ENCODE measurements around the gene CLDN1. TPM values are rescaled to one million over a fixed set of nuclear protein-coding genes. Genes with fewer than 3 reads are reported as not detected.

The CLDN1 gene
- total and polyA plus RNA-seq, 2 of the 13 experiments (the other 11 are each of a cell fraction or from before 2014, with no cell fraction given), result 42.7 to 51.6 TPM

DNA sequence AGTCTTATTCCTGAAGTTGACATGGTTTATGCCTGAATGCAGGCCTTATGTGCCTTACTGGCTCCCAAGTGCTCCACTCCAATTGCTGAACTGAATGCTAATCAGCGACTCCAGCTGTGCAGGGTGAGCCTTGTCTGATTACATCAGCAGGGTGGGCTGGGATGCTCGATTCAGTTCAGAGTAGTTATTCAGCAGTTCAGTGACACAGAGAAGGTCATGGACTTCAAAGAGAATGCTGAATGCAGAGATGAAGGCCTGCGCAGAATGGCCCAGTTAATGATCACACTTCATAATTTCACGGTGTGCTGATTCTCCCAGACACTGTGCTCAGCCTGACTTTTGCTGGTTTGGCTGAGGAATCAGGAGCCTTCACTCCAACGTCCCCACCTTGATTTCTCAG, 63.6 kb downstream of the CLDN1 start (continued):
- TF ChIP-seq HMG20A (CRISPR knock-in tag; IDR thresholded peaks at IDR 0.05; ENCODE audit: borderline replicate concordance) (peak; percentile 69; the same call in 1 of the 2 replicates), ATM (IDR thresholded peaks at IDR 0.05; ENCODE audit: borderline replicate concordance) (no peak), RAD51 (IDR thresholded peaks at IDR 0.05; ENCODE audit: borderline replicate concordance) (no peak), TEAD3 (CRISPR knock-in tag; optimal IDR thresholded peaks at IDR 0.05; ENCODE audit: borderline replicate concordance) (peak; percentile 39), SOX13 (IDR thresholded peaks at IDR 0.05) (no peak), SOX13 (CRISPR knock-in tag; conservative IDR thresholded peaks at IDR 0.05 in 1 of 2, IDR thresholded peaks at IDR 0.05 in 1 of 2) (peak in 1 of 2 experiments; percentile 65; a peak in 2 of 4 replicates), FOSL2 (CRISPR knock-in tag; IDR thresholded peaks at IDR 0.05) (peak; percentile 75), DNMT3B (CRISPR knock-in tag; conservative IDR thresholded peaks at IDR 0.05) (0 out of 2 replicates have a peak, but pooled peaks have one; percentile 23), ZNF20 (CRISPR knock-in tag; IDR thresholded peaks at IDR 0.05) (no peak), ZBTB7B (CRISPR knock-in tag; IDR thresholded peaks at IDR 0.05) (peak; percentile 79), TMF1 (CRISPR knock-in tag; IDR thresholded peaks at IDR 0.05; ENCODE audit: low read depth) (no peak), RXRB (CRISPR knock-in tag; IDR thresholded peaks at IDR 0.05; ENCODE audit: borderline replicate concordance) (peak; percentile 62; the same call in 1 of the 2 replicates), ZMYM4 (CRISPR knock-in tag; IDR thresholded peaks at IDR 0.05) (peak; percentile 81), ZSCAN25 (CRISPR knock-in tag; IDR thresholded peaks at IDR 0.05) (no peak), ZNF83 (CRISPR knock-in tag; IDR thresholded peaks at IDR 0.05; ENCODE audit: borderline replicate concordance) (no peak), SYNCRIP (IDR thresholded peaks at IDR 0.05; ENCODE audit: insufficient read depth, low read depth, low read length) (no peak), ZSCAN31 (CRISPR knock-in tag; IDR thresholded peaks at IDR 0.05; ENCODE audit: low read depth) (no peak), NFATC3 (CRISPR knock-in tag; IDR thresholded peaks at IDR 0.05) (no peak), FOXA3 (CRISPR knock-in tag; IDR thresholded peaks at IDR 0.05) (peak; percentile 28), SOX5 (CRISPR knock-in tag; IDR thresholded peaks at IDR 0.05; ENCODE audit: borderline replicate concordance) (peak; percentile 58), NR2F6 (IDR thresholded peaks at IDR 0.05) (0 out of 2 replicates have a peak, but pooled peaks have one; percentile 28), NR2F6 (CRISPR knock-in tag; IDR thresholded peaks at IDR 0.05) (peak; percentile 84), HDAC1 (CRISPR knock-in tag; IDR thresholded peaks at IDR 0.05) (0 out of 2 replicates have a peak, but pooled peaks have one; percentile 31)
- TF ChIP-seq, protein P1, sequence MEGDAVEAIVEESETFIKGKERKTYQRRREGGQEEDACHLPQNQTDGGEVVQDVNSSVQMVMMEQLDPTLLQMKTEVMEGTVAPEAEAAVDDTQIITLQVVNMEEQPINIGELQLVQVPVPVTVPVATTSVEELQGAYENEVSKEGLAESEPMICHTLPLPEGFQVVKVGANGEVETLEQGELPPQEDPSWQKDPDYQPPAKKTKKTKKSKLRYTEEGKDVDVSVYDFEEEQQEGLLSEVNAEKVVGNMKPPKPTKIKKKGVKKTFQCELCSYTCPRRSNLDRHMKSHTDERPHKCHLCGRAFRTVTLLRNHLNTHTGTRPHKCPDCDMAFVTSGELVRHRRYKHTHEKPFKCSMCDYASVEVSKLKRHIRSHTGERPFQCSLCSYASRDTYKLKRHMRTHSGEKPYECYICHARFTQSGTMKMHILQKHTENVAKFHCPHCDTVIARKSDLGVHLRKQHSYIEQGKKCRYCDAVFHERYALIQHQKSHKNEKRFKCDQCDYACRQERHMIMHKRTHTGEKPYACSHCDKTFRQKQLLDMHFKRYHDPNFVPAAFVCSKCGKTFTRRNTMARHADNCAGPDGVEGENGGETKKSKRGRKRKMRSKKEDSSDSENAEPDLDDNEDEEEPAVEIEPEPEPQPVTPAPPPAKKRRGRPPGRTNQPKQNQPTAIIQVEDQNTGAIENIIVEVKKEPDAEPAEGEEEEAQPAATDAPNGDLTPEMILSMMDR (CRISPR knock-in tag; IDR thresholded peaks at IDR 0.05), result 0 out of 2 replicates have a peak, but pooled peaks have one; percentile 7
- TF ChIP-seq, protein P2, sequence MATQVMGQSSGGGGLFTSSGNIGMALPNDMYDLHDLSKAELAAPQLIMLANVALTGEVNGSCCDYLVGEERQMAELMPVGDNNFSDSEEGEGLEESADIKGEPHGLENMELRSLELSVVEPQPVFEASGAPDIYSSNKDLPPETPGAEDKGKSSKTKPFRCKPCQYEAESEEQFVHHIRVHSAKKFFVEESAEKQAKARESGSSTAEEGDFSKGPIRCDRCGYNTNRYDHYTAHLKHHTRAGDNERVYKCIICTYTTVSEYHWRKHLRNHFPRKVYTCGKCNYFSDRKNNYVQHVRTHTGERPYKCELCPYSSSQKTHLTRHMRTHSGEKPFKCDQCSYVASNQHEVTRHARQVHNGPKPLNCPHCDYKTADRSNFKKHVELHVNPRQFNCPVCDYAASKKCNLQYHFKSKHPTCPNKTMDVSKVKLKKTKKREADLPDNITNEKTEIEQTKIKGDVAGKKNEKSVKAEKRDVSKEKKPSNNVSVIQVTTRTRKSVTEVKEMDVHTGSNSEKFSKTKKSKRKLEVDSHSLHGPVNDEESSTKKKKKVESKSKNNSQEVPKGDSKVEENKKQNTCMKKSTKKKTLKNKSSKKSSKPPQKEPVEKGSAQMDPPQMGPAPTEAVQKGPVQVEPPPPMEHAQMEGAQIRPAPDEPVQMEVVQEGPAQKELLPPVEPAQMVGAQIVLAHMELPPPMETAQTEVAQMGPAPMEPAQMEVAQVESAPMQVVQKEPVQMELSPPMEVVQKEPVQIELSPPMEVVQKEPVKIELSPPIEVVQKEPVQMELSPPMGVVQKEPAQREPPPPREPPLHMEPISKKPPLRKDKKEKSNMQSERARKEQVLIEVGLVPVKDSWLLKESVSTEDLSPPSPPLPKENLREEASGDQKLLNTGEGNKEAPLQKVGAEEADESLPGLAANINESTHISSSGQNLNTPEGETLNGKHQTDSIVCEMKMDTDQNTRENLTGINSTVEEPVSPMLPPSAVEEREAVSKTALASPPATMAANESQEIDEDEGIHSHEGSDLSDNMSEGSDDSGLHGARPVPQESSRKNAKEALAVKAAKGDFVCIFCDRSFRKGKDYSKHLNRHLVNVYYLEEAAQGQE (IDR thresholded peaks at IDR 0.05; ENCODE audit: borderline replicate concordance in 1 of 2, low read depth in 1 of 2, low read length in 2 of 2), result no peak
- TF ChIP-seq, protein P3, sequence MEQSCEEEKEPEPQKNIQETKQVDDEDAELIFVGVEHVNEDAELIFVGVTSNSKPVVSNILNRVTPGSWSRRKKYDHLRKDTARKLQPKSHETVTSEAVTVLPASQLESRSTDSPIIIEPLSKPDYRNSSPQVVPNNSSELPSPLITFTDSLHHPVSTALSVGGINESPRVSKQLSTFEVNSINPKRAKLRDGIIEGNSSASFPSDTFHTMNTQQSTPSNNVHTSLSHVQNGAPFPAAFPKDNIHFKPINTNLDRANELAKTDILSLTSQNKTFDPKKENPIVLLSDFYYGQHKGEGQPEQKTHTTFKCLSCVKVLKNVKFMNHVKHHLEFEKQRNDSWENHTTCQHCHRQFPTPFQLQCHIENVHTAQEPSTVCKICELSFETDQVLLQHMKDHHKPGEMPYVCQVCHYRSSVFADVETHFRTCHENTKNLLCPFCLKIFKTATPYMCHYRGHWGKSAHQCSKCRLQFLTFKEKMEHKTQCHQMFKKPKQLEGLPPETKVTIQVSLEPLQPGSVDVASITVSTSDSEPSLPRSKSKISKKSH (CRISPR knock-in tag; IDR thresholded peaks at IDR 0.05; ENCODE audit: borderline replicate concordance), result no peak
